A549 (cell line): ENCODE data around the gene METTL21C. TPM values are rescaled to one million over a fixed set of nuclear protein-coding genes. Genes with fewer than 3 reads are reported as not detected.

Experiments
- ATAC-seq, 2 experiments: fragments of 200-7000 bp in 1 of 2; fragments of >200 bp in 1 of 2; cut with Nextera tagmentation in 1 of 2; cut with Tn5 transposase in 1 of 2; 3 replicates each; pipeline versions ENCODE4 v1.8.0 to v1.9.1; 2018 to 2020; ENCODE audit warnings: mild to moderate bottlenecking in 1 of 2, moderate library complexity in 1 of 2
- CTCF ChIA-PET: fragments of 300-600 bp; sonication (Branson Sonifier 250); formaldehyde crosslinking; extraction: SDS; loops from one replicate; lab custom pipeline; 2021; ENCODE audit warnings: antibody characterized with exemption, inconsistent platforms; lab: Yijun Ruan, JAX
- POLR2A ChIA-PET: fragments of 350-600 bp; formaldehyde crosslinking; extraction: SDS; loops from one replicate; lab custom pipeline; 2021; ENCODE audit warnings: antibody characterized with exemption, inconsistent platforms; lab: Yijun Ruan, JAX
- DNase-seq, 2 experiments: peaks; one replicate each; pipeline versions ENCODE4 v3.0.0 to v3.0.0-alpha.2; 2011 to 2016; ENCODE audit warnings: low read depth in 1 of 2, low spot score in 1 of 2
- FAIRE-seq: peaks from 2 replicates; lab custom pipeline; 2011; peaks lifted over from hg19 to GRCh38; lab: Jason Lieb, UNC
- H3K27ac ChIP-seq, 2 experiments: fragments of >200 bp; sonication (Bioruptor Twin); formaldehyde crosslinking; 3 replicates each; pipeline ENCODE4 v1.5.1; 2016 to 2017
- H3K4me1 ChIP-seq: fragments of >200 bp; sonication (Bioruptor Twin); formaldehyde crosslinking; 3 replicates; pipeline ENCODE4 v1.6.1; 2016
- H3K4me2 ChIP-seq: fragments of >200 bp; sonication (Bioruptor Twin); formaldehyde crosslinking; 3 replicates; pipeline ENCODE4 v1.6.1; 2016
- H3K4me3 ChIP-seq: fragments of >200 bp; sonication (Bioruptor Twin); formaldehyde crosslinking; 3 replicates; pipeline ENCODE4 v1.5.1; 2016
- H3K9me3 ChIP-seq: fragments of >200 bp; sonication (Bioruptor Twin); formaldehyde crosslinking; 3 replicates; pipeline ENCODE4 v1.6.1; 2016
- BHLHE40 ChIP-seq: IDR thresholded peaks from 2 replicates; pipeline ENCODE4 v1.6.1; 2012; ENCODE audit warnings: low read depth, low read length, inconsistent platforms
- CBX2 ChIP-seq: fragments of 200-600 bp; sonication (generic); IDR thresholded peaks from 2 replicates; pipeline ENCODE4 v1.6.1; 2016; ENCODE audit warnings: low read depth, mild to moderate bottlenecking, borderline replicate concordance
- CEBPB ChIP-seq, 2 experiments: fragments of >200 bp in 1 of 2; sonication (Bioruptor Twin) in 1 of 2; formaldehyde crosslinking in 1 of 2; IDR thresholded peaks; 2 replicates each; pipeline ENCODE4 v1.6.1; 2012 to 2016
- CHD4 ChIP-seq: fragments of 200-600 bp; sonication (generic); IDR thresholded peaks from 2 replicates; pipeline ENCODE4 v1.6.1; 2016; ENCODE audit warnings: antibody characterized with exemption, mild to moderate bottlenecking, borderline replicate concordance
- EHF ChIP-seq: fragments of 250-450 bp; sonication (Bioruptor Pico); IDR thresholded peaks from 2 replicates; pipeline ENCODE4 v1.5.0; 2020; ENCODE audit warnings: mild to moderate bottlenecking
- ESRRA ChIP-seq: fragments of 150-350 bp; IDR thresholded peaks from 2 replicates; pipeline ENCODE4 v1.6.1; 2014; ENCODE audit warnings: mild to moderate bottlenecking, low read length, borderline replicate concordance
- FOXS1 ChIP-seq: fragments of 250-450 bp; sonication (Bioruptor Pico); IDR thresholded peaks from 2 replicates; pipeline ENCODE4 v1.5.0; 2020; ENCODE audit warnings: mild to moderate bottlenecking, moderate library complexity
- HOXB13 ChIP-seq: fragments of 250-450 bp; sonication (Bioruptor Pico); IDR thresholded peaks from 2 replicates; pipeline ENCODE4 v1.5.0; 2020; ENCODE audit warnings: low read depth, mild to moderate bottlenecking, moderate library complexity
- JUN ChIP-seq, 2 experiments: fragments of >200 bp; sonication (Bioruptor Twin); formaldehyde crosslinking; IDR thresholded peaks; 2 replicates in 1 of 2; 3 replicates in 1 of 2; pipeline ENCODE4 v1.6.1; 2016 to 2017
- KDM1A ChIP-seq: fragments of 200-600 bp; sonication (generic); IDR thresholded peaks from 2 replicates; pipeline ENCODE4 v1.6.1; 2016; ENCODE audit warnings: low read depth, mild to moderate bottlenecking
- KDM5A ChIP-seq: fragments of 200-600 bp; sonication (generic); IDR thresholded peaks from 2 replicates; pipeline ENCODE4 v1.6.1; 2016; ENCODE audit warnings: antibody characterized with exemption, mild to moderate bottlenecking
- MAFK ChIP-seq: fragments of 450-650 bp; IDR thresholded peaks from 2 replicates; pipeline ENCODE4 v1.6.1; 2014; ENCODE audit not compliant: partially characterized antibody
- MAZ ChIP-seq: fragments of 150-350 bp; IDR thresholded peaks from 2 replicates; pipeline ENCODE4 v1.6.1; 2014; ENCODE audit warnings: antibody characterized with exemption, low read depth, low read length, borderline replicate concordance
- PBX3 ChIP-seq: IDR thresholded peaks from 2 replicates; pipeline ENCODE4 v1.6.1; 2012
- POLR2A ChIP-seq: IDR thresholded peaks from 2 replicates; pipeline ENCODE4 v1.6.1; 2012; ENCODE audit warnings: mild to moderate bottlenecking, low read length
- RAD21 ChIP-seq, 2 experiments: fragments of >200 bp in 1 of 2; sonication (Bioruptor Twin) in 1 of 2; formaldehyde crosslinking in 1 of 2; IDR thresholded peaks in 1 of 2; conservative IDR thresholded peaks in 1 of 2; 2 replicates in 1 of 2; 3 replicates in 1 of 2; pipeline ENCODE4 v1.6.1; 2012 to 2018; ENCODE audit warnings: inconsistent platforms in 1 of 2
- REST ChIP-seq: fragments of 200-600 bp; sonication (generic); IDR thresholded peaks from 2 replicates; pipeline ENCODE4 v1.6.1; 2016; ENCODE audit warnings: antibody characterized with exemption, mild to moderate bottlenecking, moderate library complexity
- RNF2 ChIP-seq: fragments of 200-600 bp; sonication (generic); IDR thresholded peaks from 2 replicates; pipeline ENCODE4 v1.6.1; 2016; ENCODE audit warnings: low read depth, mild to moderate bottlenecking, antibody characterized with exemption, moderate library complexity, borderline replicate concordance
- SMC3 ChIP-seq: fragments of >200 bp; sonication (Bioruptor Twin); formaldehyde crosslinking; IDR thresholded peaks from 3 replicates; pipeline ENCODE4 v1.6.1; 2018; ENCODE audit warnings: inconsistent platforms
- TFCP2L1 ChIP-seq: fragments of 250-450 bp; sonication (Bioruptor Pico); IDR thresholded peaks from 2 replicates; pipeline ENCODE4 v1.5.0; 2021; ENCODE audit warnings: mild to moderate bottlenecking
- TP53 ChIP-seq: fragments of 250-450 bp; sonication (Bioruptor Pico); IDR thresholded peaks from 2 replicates; pipeline ENCODE4 v1.5.0; 2021; ENCODE audit warnings: mild to moderate bottlenecking, moderate library complexity
- USF2 ChIP-seq: fragments of 450-650 bp; IDR thresholded peaks from 2 replicates; pipeline ENCODE4 v1.6.1; 2014; ENCODE audit warnings: antibody characterized with exemption
- ZFP36 ChIP-seq: fragments of 450-650 bp; IDR thresholded peaks from 2 replicates; pipeline ENCODE4 v1.6.1; 2014; ENCODE audit warnings: borderline replicate concordance; ENCODE audit not compliant: partially characterized antibody
- ZNF302 ChIP-seq: fragments of 250-450 bp; sonication (Bioruptor Pico); IDR thresholded peaks from 2 replicates; pipeline ENCODE4 v1.9.0; 2021; ENCODE audit warnings: inconsistent platforms, mild to moderate bottlenecking, moderate library complexity
- ZSCAN20 ChIP-seq: fragments of 250-450 bp; sonication (Bioruptor Pico); IDR thresholded peaks from 2 replicates; pipeline ENCODE4 v1.8.0; 2022; ENCODE audit warnings: mild to moderate bottlenecking, moderate library complexity
- WGBS: methylation state at CpG from one replicate; pipeline ENCODE4 v1.1.6; 2017; ENCODE audit errors: missing lambda C conversion rate; 5-methylcytosine and 5-hydroxymethylcytosine counted together
- polyA plus RNA-seq, 4 experiments: library from polyadenylated mRNA; depleted of rRNA in 3 of 4; stranded (reverse); fragments of >200 nt; fragmentation: RNase III in 1 of 4; extraction: RNeasy Plus Mini Kit Qiagen cat#74134 plus additional on column Dnase treatment in 1 of 4; gene quantifications; 2 replicates in 3 of 4; 3 replicates in 1 of 4; pipeline ENCODE4 v1.2.3, GENCODE V29; 2011 to 2017

Gene METTL21C
- polyA plus RNA-seq, 2 of the 4 experiments (the other 2 are of a cell fraction): not detected

- no peak overlapping the region for H3K4me2 ChIP-seq
- FAIRE-seq: no peak
- H3K9me3 ChIP-seq: no peaks in the 10 kb centered on the region
- H3K27ac ChIP-seq: no peak overlapping the region
- ChIA-PET CTCF (no interaction called here), POLR2A (no interaction called here)
- TF ChIP-seq TFCP2L1 (CRISPR knock-in tag) (no peak), ESRRA (no peak), RAD21 (conservative IDR thresholded peaks at IDR 0.05 in 1 of 2, IDR thresholded peaks at IDR 0.05 in 1 of 2) (no peak), ZSCAN20 (no peak), POLR2A (no peak), PBX3 (no peak), MAZ (no peak), USF2 (no peak), KDM1A (no peak)
- no peak for DNase-seq
- no peak overlapping the region for H3K4me3 ChIP-seq
- H3K4me1 ChIP-seq: no peaks in the 10 kb centered on the region
- no peak for ATAC-seq
- 87% methylated on average over 3 of the region's 4 CpGs for WGBS
Observed at GRCh38 chr13:102680133-102680717, 14.6 kb downstream of the METTL21C start.

GRCh38 chr13:102679449-102680132 lies 15.3 kb downstream of the METTL21C start:
- CTCF ChIA-PET: interaction anchor here (1.0 kb wide), 1 partner anchor 88 kb away, joined by 3 read pairs; no protein-coding TSS in a partner anchor
- no peak for ATAC-seq
- no peaks in the 10 kb centered on the region for H3K9me3 ChIP-seq
- no peak overlapping the region for H3K27ac ChIP-seq
- no peaks in the 10 kb centered on the region for H3K4me1 ChIP-seq
- H3K4me2 ChIP-seq: no peak overlapping the region
- TF ChIP-seq POLR2A (no peak), REST (no peak), TP53 (CRISPR knock-in tag) (no peak), RNF2 (no peak), ZFP36 (no peak), CEBPB (IDR thresholded peaks at IDR 0.05) (no peak), HOXB13 (no peak), ZNF302 (CRISPR knock-in tag) (no peak), FOXS1 (CRISPR knock-in tag) (no peak), JUN (IDR thresholded peaks at IDR 0.05) (no peak), SMC3 (no peak), EHF (CRISPR knock-in tag) (no peak), ESRRA (no peak), KDM5A (no peak), KDM1A (no peak), CBX2 (no peak), BHLHE40 (no peak), MAFK (no peak), CHD4 (no peak)
- no peak for DNase-seq
- POLR2A ChIA-PET: no interaction called here
- no peak overlapping the region for H3K4me3 ChIP-seq
- no peak for FAIRE-seq
- WGBS: 58% methylated on average over 3 of the region's 3 CpGs
